HCT116 (cell line): ENCODE measurements around the gene CPNE8. TPM values are rescaled to one million over a fixed set of nuclear protein-coding genes. Genes with fewer than 3 reads are reported as not detected.

Experiments used
- ATAC-seq: fragments of 200-7000 bp; cut with Tn5 transposase; 2 replicates; pipeline ENCODE4 v1.9.1; 2020; ENCODE audit warnings: mild to moderate bottlenecking, moderate library complexity
- BruUV-seq: library from RNA; stranded (reverse); fragments of 400-500 nt; replicated peaks from 2 replicates; lab custom pipeline; 2021; lab: Mats Ljungman, UMichigan
- CTCF ChIA-PET: fragments of 300-600 bp; sonication (Branson Sonifier 250); formaldehyde crosslinking; loops from one replicate; lab custom pipeline; 2021; ENCODE audit warnings: antibody characterized with exemption; lab: Charles Lee
- POLR2A ChIA-PET: fragments of 300-600, 350-600 bp; sonication (Branson Sonifier 250); formaldehyde crosslinking; loops from one replicate; lab custom pipeline; 2021; ENCODE audit warnings: antibody characterized with exemption; lab: Charles Lee
- RAD21 ChIA-PET, 2 experiments: fragments of 300-600 bp; sonication (Branson Sonifier 250); formaldehyde crosslinking; loops; one replicate each; lab custom pipeline; 2023; ENCODE audit warnings: low total read pairs in 2 of 2; ENCODE audit not compliant: uncharacterized antibody in 2 of 2, unreplicated experiment in 2 of 2, low non-redundant PET in 1 of 2; lab: Charles Lee
- DNase-seq: peaks from one replicate; pipeline ENCODE4 v3.0.0-alpha.2; 2010; ENCODE audit warnings: low read depth, low spot score
- H2AFZ ChIP-seq: fragments of 200-600 bp; shearing (Covaris generic), sonication (generic); 2 replicates; pipeline ENCODE4 v1.6.1; 2017; ENCODE audit warnings: low read depth, mixed run types, mixed read lengths, antibody characterized with exemption, low read length; ENCODE audit not compliant: poor library complexity, severe bottlenecking
- H3K27ac ChIP-seq: 2 replicates; pipeline ENCODE4 v1.5.1; 2012; ENCODE audit warnings: low read depth, low read length
- H3K27me3 ChIP-seq: fragments of 200-600 bp; sonication (generic); 2 replicates; pipeline ENCODE4 v1.6.1; 2016; ENCODE audit warnings: mixed run types, low read length, mixed read lengths; ENCODE audit not compliant: insufficient read depth
- H3K36me3 ChIP-seq, 2 experiments: fragments of 200-500 bp in 1 of 2; fragments of 200-600 bp in 1 of 2; sonication (Bioruptor generic) in 1 of 2; sonication (generic) in 1 of 2; 2 replicates each; pipeline versions ENCODE4 v1.5.1 to v1.6.1; 2014 to 2016; ENCODE audit warnings: low read length in 2 of 2, inconsistent platforms in 1 of 2, mixed read lengths in 1 of 2, mixed run types in 1 of 2; ENCODE audit not compliant: insufficient read depth in 2 of 2, control insufficient read depth in 1 of 2
- H3K4me1 ChIP-seq, 2 experiments: fragments of 200-600 bp in 1 of 2; sonication (generic) in 1 of 2; 2 replicates each; pipeline versions ENCODE4 v1.5.1 to v1.6.1; 2012 to 2017; ENCODE audit warnings: low read length in 2 of 2, inconsistent platforms in 1 of 2, mild to moderate bottlenecking in 1 of 2, mixed read lengths in 1 of 2, mixed run types in 1 of 2, moderate library complexity in 1 of 2; ENCODE audit not compliant: insufficient read depth in 2 of 2, control insufficient read depth in 1 of 2
- H3K4me2 ChIP-seq: fragments of 200-600 bp; sonication (generic); 2 replicates; pipeline ENCODE4 v1.6.1; 2017; ENCODE audit warnings: mixed run types, low read length, mixed read lengths
- H3K4me3 ChIP-seq, 2 experiments: fragments of 200-600 bp in 1 of 2; sonication (generic) in 1 of 2; replicated peaks in 1 of 2; 2 replicates each; pipeline ENCODE4 v1.5.1; 2011 to 2016; ENCODE audit warnings: low read length in 2 of 2, control low read depth in 1 of 2, low read depth in 1 of 2, mild to moderate bottlenecking in 1 of 2, mixed read lengths in 1 of 2, mixed run types in 1 of 2
- H3K79me2 ChIP-seq: fragments of 200-600 bp; sonication (generic); 2 replicates; pipeline ENCODE4 v1.6.1; 2017; ENCODE audit warnings: mild to moderate bottlenecking, mixed run types, low read length, moderate library complexity, mixed read lengths; ENCODE audit not compliant: insufficient read depth
- H3K9ac ChIP-seq: fragments of 200-600 bp; sonication (generic); 2 replicates; pipeline ENCODE4 v1.6.1; 2016; ENCODE audit warnings: low read length, mixed read lengths
- H3K9me2 ChIP-seq: fragments of 200-600 bp; sonication (generic), shearing (Covaris generic); 2 replicates; pipeline ENCODE4 v1.6.1; 2017; ENCODE audit warnings: mixed run types, mild to moderate bottlenecking, moderate library complexity; ENCODE audit not compliant: insufficient read depth
- H3K9me3 ChIP-seq, 2 experiments: fragments of 200-500 bp in 1 of 2; fragments of 200-600 bp in 1 of 2; sonication (Bioruptor generic) in 1 of 2; sonication (generic) in 1 of 2; 2 replicates each; pipeline ENCODE4 v1.6.1; 2014 to 2017; ENCODE audit warnings: low read length in 2 of 2, mixed read lengths in 2 of 2, inconsistent platforms in 1 of 2, low read depth in 1 of 2, mild to moderate bottlenecking in 1 of 2, mixed run types in 1 of 2, moderate library complexity in 1 of 2; ENCODE audit not compliant: control insufficient read depth in 1 of 2, insufficient read depth in 1 of 2
- H4K20me1 ChIP-seq: fragments of 200-600 bp; sonication (generic), shearing (Covaris generic); 2 replicates; pipeline ENCODE4 v1.6.1; 2017; ENCODE audit warnings: mixed run types, mild to moderate bottlenecking, moderate library complexity; ENCODE audit not compliant: insufficient read depth
- ATF3 ChIP-seq: IDR thresholded peaks from 2 replicates; pipeline ENCODE4 v1.6.1; 2012
- CEBPB ChIP-seq: IDR thresholded peaks from 2 replicates; pipeline ENCODE4 v1.6.1; 2012; ENCODE audit warnings: low read depth
- CTCF ChIP-seq, 3 experiments: fragments of 200-600 bp in 1 of 3; sonication (generic) in 1 of 3; IDR thresholded peaks in 2 of 3; conservative IDR thresholded peaks in 1 of 3; 2 replicates each; pipeline ENCODE4 v1.5.1; 2012 to 2017; ENCODE audit warnings: low read depth in 2 of 3, low read length in 2 of 3, antibody characterized with exemption in 1 of 3, borderline replicate concordance in 1 of 3, control low read depth in 1 of 3, mild to moderate bottlenecking in 1 of 3, mixed read lengths in 1 of 3, mixed run types in 1 of 3, moderate library complexity in 1 of 3; ENCODE audit not compliant: insufficient read depth in 1 of 3
- MAX ChIP-seq: IDR thresholded peaks from 2 replicates; pipeline ENCODE4 v1.6.1; 2012
- POLR2A ChIP-seq: IDR thresholded peaks from 2 replicates; pipeline ENCODE4 v1.7.0; 2011; ENCODE audit warnings: borderline replicate concordance; ENCODE audit not compliant: insufficient read depth, insufficient read length; ENCODE audit errors: extremely low read depth
- RAD21 ChIP-seq: IDR thresholded peaks from 2 replicates; pipeline ENCODE4 v1.6.1; 2012; ENCODE audit warnings: low read depth, mild to moderate bottlenecking
- REST ChIP-seq: IDR thresholded peaks from 2 replicates; pipeline ENCODE4 v1.6.1; 2012; ENCODE audit warnings: low read depth
- SRF ChIP-seq: IDR thresholded peaks from 2 replicates; pipeline ENCODE4 v1.6.1; 2012; ENCODE audit warnings: low read depth
- TCF7L2 ChIP-seq: IDR thresholded peaks from 2 replicates; pipeline ENCODE4 v1.7.0; 2011; ENCODE audit warnings: borderline replicate concordance, inconsistent platforms; ENCODE audit not compliant: insufficient read depth, insufficient read length; ENCODE audit errors: extremely low read depth
- intact Hi-C: fragments of 100-400 bp; cut with micrococcal nuclease; formaldehyde crosslinking; loops from 2 replicates; pipeline ENCODE4 v1.10.0; 2022
- total RNA-seq: library from RNA; stranded (reverse); gene quantifications from one replicate; pipeline ENCODE4 v1.2.1, GENCODE V29; 2021; ENCODE audit not compliant: unreplicated experiment

CPNE8 gene
- total RNA-seq, 1 experiment from 2014 or later = 14.2 TPM

GRCh38 chr12:38813923-38814322, 91.5 kb downstream of the CPNE8 start:
- H3K4me3 ChIP-seq = no peak overlapping the region
- H3K4me2 ChIP-seq = no peak overlapping the region
- ChIA-PET CTCF (no interaction called here), RAD21 (no interaction called here), POLR2A (interaction anchor here (0.7 kb wide), 1 partner anchor 43 kb away, joined by 4 read pairs; no protein-coding TSS in a partner anchor)
- no peaks in the 10 kb centered on the region for H3K9me3 ChIP-seq
- no peak for DNase-seq
- no peaks in the 10 kb centered on the region for H3K27me3 ChIP-seq
- H3K27ac ChIP-seq = no peak overlapping the region
- H3K79me2 ChIP-seq = no peaks in the 10 kb centered on the region
- no peaks in the 10 kb centered on the region for H3K36me3 ChIP-seq
- BruUV-seq = no TSS peak
- no peak overlapping the region for H3K9ac ChIP-seq
- H4K20me1 ChIP-seq = no peaks in the 10 kb centered on the region
- intact Hi-C loops = no loop called here
- ATAC-seq = no peak
- no peak for TF ChIP-seq ATF3
- TF ChIP-seq TCF7L2 = no peak
- no peak for TF ChIP-seq POLR2A
- TF ChIP-seq REST = no peak
- TF ChIP-seq RAD21 = no peak
- TF ChIP-seq CEBPB = no peak
- no peak for TF ChIP-seq CTCF (IDR thresholded peaks at IDR 0.05 in 2 of 3, conservative IDR thresholded peaks at IDR 0.05 in 1 of 3; ENCODE audit: borderline replicate concordance in 1 of 3, insufficient read depth in 1 of 3, low read depth in 2 of 3, low read length in 2 of 3)
- TF ChIP-seq MAX = no peak
- no peak for TF ChIP-seq SRF
- no peaks in the 10 kb centered on the region for H3K9me2 ChIP-seq
- no peaks in the 10 kb centered on the region for H3K4me1 ChIP-seq
- H2AFZ ChIP-seq = no peak overlapping the region
